WTC11 (cell line): ENCODE data around the gene MGAT4A.

Source experiments
- ATF3 ChIP-seq: sonication (generic); formaldehyde crosslinking; conservative IDR thresholded peaks from 2 replicates; pipeline ENCODE4 v1.8.1; 2022; ENCODE audit warnings: mild to moderate bottlenecking, missing genetic modification reagents
- CBFB ChIP-seq: sonication (generic); formaldehyde crosslinking; IDR thresholded peaks from 2 replicates; pipeline ENCODE4 v1.8.1; 2022; ENCODE audit warnings: mild to moderate bottlenecking, low read depth, missing genetic modification reagents
- CTCF ChIP-seq: fragments of 200-600 bp; IDR thresholded peaks from 2 replicates; pipeline ENCODE4 v1.8.0; 2022; ENCODE audit warnings: antibody characterized with exemption
- FOXP1 ChIP-seq: sonication (generic); formaldehyde crosslinking; IDR thresholded peaks from 2 replicates; pipeline ENCODE4 v1.8.0; 2022; ENCODE audit warnings: missing genetic modification reagents, mild to moderate bottlenecking, moderate library complexity, borderline replicate concordance
- KAT7 ChIP-seq: sonication (generic); formaldehyde crosslinking; IDR thresholded peaks from 2 replicates; pipeline ENCODE4 v1.8.1; 2023; ENCODE audit warnings: missing genetic modification reagents, mild to moderate bottlenecking, borderline replicate concordance
- MAX ChIP-seq: sonication (generic); formaldehyde crosslinking; IDR thresholded peaks from 2 replicates; pipeline ENCODE4 v1.8.0; 2022; ENCODE audit warnings: mild to moderate bottlenecking, missing genetic modification reagents
- ZNF396 ChIP-seq: fragments of 250-450 bp; sonication (Bioruptor Pico); IDR thresholded peaks from 2 replicates; pipeline ENCODE4 v1.8.0; 2021; ENCODE audit warnings: mild to moderate bottlenecking, moderate library complexity, borderline replicate concordance
- TF ChIP-seq, protein P1 (sequence below): sonication (generic); formaldehyde crosslinking; IDR thresholded peaks from 2 replicates; pipeline ENCODE4 v1.8.1; 2023; ENCODE audit warnings: mild to moderate bottlenecking, missing genetic modification reagents
- TF ChIP-seq, protein P2 (sequence below): sonication (generic); formaldehyde crosslinking; IDR thresholded peaks from 2 replicates; pipeline ENCODE4 v1.8.1; 2023; ENCODE audit warnings: mild to moderate bottlenecking, missing genetic modification reagents

DNA sequence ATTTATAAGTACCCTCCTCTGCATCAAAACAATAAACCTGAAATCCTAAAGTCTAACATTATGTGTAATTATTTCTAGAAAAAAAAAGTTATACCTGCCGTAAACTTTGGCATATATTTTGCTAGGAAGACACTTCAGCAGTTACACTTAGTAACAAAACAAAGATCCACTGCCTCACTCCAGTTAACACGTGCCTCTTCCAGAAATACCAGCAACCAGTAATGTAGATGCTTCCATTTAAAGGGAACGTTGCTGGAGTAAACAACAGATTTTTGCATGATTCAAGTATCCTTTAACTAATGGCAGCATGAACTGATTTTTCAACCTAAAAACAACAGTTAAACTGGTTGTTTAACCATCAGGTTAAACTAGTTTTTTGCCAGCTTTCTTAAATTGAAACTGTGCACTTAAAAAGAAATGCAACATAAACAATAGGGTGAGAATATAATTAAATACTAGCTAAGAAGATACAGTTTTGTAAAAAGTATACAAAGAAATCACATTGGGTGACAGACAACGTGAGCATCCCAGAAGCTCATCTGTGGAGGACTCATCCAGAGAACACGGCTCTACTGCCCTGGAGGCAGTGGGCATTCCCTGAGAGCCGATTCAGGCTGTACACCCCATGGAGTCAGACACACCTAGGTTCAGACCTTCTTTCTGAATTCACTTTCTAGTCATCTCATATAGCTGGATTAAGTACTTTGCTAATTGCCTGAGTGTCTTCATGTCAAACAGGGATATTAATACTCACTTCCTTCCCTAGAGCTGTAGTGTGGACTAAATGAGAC lies 22.3 kb downstream of the MGAT4A start:
- TF ChIP-seq CTCF (no peak), KAT7 (CRISPR knock-in tag) (no peak), ATF3 (CRISPR knock-in tag) (no peak), CBFB (CRISPR knock-in tag) (no peak), ZNF396 (no peak), MAX (CRISPR knock-in tag) (no peak), FOXP1 (CRISPR knock-in tag) (no peak)
- TF ChIP-seq, protein P1, sequence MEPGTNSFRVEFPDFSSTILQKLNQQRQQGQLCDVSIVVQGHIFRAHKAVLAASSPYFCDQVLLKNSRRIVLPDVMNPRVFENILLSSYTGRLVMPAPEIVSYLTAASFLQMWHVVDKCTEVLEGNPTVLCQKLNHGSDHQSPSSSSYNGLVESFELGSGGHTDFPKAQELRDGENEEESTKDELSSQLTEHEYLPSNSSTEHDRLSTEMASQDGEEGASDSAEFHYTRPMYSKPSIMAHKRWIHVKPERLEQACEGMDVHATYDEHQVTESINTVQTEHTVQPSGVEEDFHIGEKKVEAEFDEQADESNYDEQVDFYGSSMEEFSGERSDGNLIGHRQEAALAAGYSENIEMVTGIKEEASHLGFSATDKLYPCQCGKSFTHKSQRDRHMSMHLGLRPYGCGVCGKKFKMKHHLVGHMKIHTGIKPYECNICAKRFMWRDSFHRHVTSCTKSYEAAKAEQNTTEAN (CRISPR knock-in tag): no peak
- TF ChIP-seq, protein P2, sequence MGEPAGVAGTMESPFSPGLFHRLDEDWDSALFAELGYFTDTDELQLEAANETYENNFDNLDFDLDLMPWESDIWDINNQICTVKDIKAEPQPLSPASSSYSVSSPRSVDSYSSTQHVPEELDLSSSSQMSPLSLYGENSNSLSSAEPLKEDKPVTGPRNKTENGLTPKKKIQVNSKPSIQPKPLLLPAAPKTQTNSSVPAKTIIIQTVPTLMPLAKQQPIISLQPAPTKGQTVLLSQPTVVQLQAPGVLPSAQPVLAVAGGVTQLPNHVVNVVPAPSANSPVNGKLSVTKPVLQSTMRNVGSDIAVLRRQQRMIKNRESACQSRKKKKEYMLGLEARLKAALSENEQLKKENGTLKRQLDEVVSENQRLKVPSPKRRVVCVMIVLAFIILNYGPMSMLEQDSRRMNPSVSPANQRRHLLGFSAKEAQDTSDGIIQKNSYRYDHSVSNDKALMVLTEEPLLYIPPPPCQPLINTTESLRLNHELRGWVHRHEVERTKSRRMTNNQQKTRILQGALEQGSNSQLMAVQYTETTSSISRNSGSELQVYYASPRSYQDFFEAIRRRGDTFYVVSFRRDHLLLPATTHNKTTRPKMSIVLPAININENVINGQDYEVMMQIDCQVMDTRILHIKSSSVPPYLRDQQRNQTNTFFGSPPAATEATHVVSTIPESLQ (CRISPR knock-in tag): no peak
